ENCODE data around the gene CDKAL1.

DNA sequence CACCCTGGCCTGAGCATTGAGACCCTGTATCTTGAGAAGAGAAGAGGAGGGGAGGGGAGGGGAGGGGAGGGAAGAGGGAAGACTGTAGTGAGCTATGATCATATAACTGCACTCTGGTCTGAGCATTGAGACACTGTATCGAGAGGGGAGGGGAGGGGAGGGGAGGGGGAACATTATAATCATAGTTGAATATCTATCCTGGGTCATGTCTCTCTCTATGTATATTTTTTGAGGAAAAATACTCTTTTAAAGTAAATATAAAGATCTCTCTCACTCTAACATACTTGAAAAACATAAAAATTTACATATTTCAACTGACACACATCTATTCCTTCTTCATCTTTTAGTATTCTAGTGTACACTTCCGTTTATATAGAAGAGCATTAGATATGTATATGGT is 431.0 kb downstream of the CDKAL1 start:
- TF ChIP-seq GATA2 (IDR thresholded peaks at IDR 0.05; ENCODE audit: low read depth, low read length): no peak
- no peak for TF ChIP-seq GATA3 (IDR thresholded peaks at IDR 0.05; ENCODE audit: low read depth, low read length)

All from SH-SY5Y (cell line).